Stromal cell of bone marrow (primary cell): ENCODE results near the gene PRKD3.

Source experiments
- DNase-seq: peaks from one replicate; pipeline ENCODE4 v3.0.0-alpha.2; 2012; ENCODE audit warnings: low read depth

The PRKD3 gene

DNA sequence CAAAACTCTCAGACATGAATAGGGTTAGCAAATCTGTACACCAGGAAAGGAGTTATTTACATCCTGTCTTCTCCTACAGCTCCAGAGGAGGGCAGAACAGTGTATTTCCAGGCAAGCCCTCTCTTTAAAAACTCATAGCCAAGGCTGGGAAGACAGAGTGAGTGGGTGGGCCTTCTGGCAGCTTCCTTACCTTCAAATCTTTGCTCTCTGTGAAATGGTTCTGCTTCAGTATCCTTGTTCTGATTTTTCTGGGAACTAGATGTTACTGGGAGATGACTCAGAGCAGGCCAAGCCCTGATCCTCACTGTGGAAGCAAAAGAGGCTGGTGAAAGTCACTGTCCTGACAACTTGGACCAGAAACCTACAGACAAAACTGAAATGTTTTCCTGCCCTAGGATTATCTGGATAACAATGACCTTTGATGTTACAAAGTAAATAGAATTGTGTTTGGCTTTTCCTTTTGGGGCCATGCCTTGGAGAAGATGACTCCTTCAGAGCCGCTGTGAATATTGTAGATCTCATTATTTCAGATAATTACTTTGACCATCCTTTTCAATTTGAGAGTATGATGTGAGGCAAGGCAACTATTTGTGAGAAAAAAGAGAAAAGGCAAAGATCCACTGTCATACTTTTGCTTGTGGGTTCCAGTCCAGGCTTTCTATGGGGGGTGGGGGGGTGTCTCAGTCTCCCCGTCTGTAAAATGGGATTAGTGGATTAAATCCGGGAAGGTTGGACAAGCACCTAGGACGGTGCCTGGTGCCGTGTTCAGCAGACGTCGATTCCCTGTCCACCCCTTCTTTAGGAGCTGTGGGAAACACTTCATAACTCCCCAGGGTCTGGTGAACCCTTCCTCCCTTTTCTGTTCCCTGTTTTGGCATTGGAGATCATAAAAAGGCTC lies 19.2 kb upstream of the PRKD3 start:
- DNase-seq, result no peak

DNA sequence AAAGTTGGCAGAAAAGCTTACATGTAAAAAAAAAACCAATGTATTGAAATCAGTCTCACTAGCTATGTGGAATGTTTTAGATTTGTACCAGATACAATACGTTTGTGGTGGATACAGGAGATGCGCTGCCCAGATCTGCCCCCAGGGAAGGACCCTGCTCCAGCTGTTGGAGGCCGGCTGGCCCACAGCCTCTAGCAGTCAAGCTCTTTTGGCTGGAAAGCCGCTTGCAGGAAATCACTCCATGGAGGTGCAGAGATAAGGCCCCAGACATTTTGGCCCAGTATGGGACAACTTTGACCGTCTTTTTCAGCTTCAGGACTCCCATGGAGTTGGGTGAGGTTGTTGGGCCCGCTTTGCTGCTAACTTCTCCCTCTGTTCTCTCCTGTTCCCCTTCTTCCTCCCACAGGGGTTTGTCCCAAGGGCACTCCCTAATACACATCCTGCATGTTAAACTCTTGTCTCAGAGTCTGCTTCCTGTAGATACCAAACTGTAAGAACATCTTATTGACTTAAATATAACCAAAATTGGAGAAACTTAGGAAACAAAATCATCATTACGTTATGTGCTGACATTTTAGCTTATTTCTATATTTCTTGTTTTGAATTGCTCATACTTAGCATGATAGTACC lies 18.1 kb upstream of the PRKD3 start:
- no peak for DNase-seq

DNA sequence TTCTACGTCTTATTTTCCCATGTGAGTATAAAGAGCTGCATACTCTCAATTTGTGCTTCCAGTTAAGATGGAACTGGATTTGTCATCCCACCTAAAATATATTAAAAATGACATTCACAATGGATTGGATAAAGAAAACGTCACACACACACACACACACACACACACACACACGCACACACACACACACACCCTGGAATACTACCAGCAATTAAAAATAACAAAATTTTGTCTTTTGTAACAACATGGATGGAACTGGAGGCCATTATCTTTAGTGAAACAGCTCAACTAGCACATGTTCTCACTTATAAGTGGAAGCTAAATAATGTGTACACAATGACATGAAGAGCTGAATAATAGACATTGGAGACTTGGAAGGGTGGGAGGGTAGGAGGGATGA lies 16.0 kb upstream of the PRKD3 start:
- no peak for DNase-seq

DNA sequence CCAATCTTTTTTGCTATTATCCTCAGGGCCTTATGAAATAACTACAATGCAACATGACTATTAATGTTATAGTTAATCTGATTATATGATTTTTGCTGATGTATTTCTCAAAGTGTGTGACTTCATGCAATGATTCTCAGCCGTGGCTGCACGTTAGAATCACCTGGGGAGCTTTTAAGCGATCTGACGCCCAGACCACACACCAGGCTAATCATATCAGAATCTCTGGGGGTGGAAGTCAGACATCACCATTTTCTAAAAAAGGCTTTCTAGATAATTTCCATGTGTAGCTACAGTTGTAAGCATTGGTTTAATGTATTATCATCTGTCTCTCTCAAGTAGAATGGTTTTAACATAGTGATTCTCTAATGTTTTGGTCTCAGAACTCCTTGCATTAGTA lies 14.3 kb upstream of the PRKD3 start:
- DNase-seq, result no peak

DNA sequence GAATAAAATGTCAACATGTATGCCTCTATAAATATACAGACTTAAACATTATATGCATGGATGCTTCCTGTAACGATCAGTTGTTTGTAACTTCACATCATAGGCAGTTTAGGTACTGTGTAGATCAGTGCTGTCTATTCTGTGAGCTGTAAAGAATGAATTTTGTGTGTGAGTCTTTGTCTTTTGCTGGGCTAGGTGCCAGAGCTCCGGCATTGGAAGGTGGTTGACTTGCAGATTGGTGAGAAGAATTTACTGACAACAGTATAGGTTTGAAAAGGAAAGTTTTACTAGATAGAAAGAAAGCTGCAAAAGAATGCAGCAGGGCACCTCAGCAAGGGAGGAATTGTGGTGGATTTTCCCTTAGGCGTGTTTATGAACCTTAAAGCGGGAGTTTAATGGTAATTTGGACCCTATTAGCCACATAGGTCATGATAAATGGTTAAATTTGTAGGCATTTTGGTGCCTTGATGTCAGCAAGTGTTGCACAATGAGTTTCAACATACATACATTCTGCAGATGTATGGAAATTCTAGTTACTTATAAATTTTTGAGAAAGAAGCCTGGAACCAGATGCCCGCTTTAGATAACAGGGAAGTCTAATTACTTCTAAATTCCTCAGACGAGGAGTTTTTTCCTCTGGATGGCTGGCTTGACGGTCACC lies 13.1 kb upstream of the PRKD3 start:
- no peak for DNase-seq

DNA sequence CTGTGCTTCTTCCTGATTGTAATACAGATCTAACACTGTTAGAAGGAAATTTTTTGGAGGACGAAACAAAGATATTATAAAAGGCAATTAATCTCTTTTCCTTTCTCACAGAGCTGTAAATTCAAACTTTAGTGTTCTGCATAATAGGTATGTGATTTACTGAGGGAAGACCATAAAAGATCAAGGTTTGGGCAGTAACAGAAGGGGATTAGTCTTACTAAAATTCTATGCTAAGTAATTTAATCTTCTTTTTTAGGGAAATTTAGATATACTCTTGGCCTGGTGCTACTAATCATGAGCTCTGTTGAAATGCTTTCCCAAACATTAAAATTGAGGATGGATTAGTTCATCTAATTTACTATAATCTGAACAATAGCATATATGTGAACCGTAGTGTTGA lies 11.0 kb upstream of the PRKD3 start:
- DNase-seq, result no peak

DNA sequence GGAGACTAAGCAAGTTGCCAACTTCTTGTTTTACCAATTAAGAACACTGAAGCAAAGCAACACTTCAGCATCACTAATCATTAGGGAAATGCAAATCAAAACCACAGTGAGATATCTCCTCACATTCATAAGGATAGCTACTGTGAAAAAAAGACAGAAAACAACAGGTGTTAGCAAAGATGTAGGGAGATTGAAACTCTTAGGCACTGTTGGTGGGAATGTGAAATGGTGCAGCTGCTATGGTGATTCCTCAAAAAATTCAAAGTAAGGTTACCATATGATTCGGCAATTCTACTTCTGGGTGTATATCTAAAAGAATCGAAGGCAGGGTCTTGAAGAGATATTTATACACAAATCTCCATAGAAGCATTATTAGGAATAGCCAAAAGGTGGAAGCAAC lies 8.6 kb upstream of the PRKD3 start:
- no peak for DNase-seq

DNA sequence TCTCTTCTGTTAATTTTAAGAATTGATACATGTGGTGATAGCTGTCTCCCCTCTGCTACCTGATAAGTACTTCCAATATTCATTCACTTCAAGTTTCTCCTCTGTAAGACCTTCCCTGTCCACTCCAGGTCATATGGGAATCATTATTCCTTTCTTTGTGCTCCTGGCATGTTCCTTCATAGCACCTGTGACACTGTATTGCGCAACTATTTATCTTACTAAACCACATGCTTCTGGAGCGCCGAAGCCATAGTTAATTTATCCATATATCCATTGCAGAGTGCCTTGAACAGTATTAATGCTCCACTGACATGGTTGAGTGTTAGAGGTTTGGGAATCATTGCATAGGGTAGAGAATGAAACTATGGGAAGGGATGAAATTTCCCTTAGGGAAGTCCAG lies 7.9 kb upstream of the PRKD3 start:
- no peak for DNase-seq

DNA sequence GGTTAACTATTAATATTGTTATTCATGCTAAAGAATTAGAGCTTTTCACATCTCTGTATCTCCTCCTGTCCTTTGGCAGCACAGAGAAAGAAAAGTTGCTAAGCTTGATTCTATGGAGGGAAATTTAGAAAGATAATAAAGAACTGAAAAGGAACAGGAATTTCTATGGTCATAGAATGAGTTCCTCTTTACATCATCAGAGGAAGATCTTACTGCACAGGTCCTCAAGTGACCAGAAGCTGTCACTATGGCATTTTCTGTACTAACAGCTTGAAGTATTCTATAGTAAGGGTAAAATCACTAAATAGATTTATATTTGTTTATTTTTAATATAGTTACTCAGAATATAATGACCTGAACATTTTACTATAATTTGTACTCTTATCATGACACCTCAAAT lies 6.0 kb upstream of the PRKD3 start:
- DNase-seq, result no peak

DNA sequence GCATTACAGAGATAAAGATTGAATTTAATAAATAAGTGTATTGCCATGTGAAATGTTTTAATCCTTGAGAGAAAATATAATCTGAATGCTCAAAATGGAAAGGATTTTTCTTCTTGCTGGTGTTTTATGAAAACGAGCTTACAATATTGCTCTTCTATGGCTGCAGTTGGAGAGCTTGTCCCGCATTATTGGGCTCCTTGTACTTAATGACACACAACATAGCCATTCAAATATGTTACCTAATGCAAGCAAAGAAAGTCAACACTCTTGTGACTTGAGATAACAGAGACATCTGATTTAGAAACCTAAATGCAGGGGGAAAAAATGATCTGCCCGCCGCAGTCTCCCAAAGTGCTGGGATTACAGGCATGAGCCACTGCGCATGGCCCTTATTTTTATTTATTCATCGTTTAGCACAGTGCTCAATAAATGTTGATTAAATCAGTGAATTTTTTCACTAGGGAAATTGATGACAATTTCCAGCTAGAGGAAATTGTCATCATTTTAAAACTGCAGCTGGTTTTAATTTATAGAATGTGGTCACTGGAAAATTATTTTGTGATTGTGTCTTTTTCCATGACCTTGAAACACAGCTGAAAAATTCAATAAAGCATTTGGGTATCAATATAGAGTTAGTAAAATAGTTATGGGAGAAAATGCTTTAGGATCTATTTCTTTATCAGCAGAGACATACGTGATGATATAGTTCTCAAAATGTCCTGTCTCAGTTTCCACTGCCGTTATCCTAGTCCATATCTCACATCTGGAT lies 2.4 kb upstream of the PRKD3 start:
- DNase-seq, result no peak

DNA sequence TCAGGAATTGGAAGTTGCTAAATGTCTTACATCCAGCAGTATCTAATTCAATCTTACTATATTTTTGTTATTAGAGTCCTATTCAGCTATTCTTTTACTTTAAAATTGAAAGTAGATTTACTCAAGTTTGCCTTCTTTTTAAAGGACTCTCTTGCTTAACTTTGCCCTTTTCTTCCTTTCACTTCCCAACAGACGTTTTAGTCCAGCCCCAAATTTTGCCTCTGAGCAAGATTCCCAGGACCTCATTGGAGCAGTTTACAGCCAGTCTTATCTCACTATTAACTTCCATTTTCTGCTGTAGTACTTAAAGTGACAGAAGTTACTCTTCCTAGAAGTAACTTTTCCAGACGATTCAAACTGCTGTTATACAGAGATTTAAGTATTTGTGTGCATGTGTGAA lies 1.7 kb upstream of the PRKD3 start:
- DNase-seq, result peak; percentile 88

DNA sequence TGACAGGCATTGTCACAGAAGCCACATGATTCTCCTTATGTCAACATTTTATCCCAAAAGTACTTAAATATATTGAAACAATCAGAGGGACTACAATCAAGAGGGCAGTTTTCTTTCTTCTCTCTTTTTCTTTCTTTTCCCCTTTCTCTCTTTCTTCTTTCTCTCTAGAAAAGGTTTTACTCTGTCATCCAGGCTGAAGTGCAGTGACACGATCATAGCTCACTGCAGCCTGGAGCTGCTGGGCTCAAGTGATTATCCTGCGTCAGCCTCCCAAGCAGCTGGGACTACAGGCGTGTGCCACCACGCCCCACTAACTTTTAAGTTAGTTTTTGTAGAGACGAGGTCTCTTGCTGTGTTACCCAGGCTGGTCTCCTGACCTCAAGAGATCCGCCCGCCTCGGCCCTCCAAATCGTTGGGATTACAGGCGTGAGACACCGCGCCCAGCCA lies 1.0 kb upstream of the PRKD3 start:
- DNase-seq, result no peak

DNA sequence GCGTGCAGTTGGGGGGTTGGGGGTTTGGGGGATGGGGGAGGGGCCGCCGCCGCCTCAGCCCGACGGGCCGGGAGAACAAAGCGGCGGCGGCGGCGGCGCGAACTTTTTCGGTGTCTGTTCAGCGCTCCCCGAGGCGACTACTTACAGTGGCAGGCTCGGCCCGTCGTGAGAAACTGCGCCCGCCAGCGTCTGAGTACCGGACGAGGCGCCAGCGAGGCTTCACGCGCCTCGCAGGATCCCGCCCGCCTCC lies 172 bp downstream of the PRKD3 start:
- DNase-seq, result peak; percentile 66

DNA sequence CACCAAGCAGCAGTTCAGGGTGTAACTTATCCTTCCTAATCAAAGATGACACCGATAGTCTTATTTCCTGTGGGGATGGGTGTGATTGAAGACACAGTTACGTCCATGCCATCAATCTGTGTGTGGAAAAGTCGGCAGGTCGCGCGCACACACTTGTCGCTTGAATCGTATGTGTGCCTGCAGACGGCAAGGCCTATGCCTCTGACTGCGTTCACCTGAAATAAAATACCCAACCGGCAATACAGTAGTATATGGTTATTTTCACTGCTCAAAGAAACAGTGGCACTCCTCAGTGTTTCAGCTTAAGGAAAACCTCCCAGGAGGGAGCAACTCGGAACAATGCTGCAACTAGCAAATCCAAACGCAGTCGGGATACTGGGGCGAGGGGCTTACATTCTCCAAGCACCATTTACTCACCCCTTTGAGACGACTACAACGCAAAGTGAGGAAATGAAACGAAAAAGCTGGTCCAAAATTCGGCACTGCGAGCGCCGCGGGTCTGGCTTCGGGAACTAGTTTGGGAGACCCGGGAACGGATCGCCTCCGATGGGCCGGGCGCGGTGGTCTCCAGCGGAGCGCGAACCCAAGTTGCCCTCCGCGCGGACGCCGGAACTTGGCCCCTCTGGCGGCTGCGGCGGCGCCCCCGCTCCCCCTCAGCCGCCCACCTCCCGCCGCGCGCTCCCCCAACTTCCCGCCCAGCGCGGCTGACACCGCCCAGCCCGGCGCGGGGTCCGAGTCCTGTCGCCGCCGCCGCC lies 675 bp downstream of the PRKD3 start:
- no peak for DNase-seq

DNA sequence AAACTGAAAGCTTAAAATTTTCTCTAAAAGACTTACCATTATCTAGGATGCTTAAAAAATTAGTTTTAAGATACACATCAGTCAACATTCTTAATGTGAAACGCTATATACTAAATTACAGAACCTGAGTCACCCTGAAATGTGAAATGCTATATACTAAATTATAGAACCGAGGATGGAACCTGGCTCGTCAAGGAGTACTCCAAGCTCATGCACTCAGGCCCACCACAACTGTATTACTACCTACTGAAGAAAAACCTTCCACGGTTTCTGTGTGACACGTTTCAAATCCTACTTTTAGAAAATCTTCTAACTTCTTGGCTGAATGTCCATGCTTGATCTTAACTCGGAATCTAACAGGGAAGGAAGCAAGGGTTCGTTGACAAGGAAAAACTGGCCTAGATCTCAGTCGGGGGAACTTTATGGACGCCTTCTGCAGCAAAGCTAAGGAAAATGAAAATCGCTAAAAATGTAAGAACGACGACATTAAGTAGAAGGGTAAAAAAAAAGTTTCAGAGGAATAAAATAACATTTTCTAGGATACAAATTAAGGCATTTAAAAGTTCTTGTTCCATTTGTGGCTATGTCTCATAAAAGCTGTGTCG lies 1.4 kb downstream of the PRKD3 start:
- DNase-seq, result no peak

DNA sequence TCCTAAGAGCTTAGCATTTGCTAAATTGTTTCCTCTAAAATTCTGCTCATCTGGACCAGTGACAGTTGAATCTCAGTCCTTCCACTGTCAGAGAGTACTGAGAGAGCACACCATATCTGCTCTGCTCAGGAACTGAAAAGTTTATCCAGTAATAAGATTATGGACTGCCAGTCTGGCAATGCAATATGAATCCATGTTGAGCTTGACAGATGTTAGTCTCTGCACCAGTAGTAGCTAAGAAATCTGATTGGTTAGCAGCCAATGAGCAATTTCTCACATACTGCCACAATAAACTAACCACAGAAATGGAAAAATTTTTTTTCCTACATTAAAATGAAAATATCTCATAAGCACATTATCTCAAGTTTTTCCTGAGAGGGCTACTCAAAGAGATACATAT lies 2.3 kb downstream of the PRKD3 start:
- DNase-seq, result peak; percentile 33

DNA sequence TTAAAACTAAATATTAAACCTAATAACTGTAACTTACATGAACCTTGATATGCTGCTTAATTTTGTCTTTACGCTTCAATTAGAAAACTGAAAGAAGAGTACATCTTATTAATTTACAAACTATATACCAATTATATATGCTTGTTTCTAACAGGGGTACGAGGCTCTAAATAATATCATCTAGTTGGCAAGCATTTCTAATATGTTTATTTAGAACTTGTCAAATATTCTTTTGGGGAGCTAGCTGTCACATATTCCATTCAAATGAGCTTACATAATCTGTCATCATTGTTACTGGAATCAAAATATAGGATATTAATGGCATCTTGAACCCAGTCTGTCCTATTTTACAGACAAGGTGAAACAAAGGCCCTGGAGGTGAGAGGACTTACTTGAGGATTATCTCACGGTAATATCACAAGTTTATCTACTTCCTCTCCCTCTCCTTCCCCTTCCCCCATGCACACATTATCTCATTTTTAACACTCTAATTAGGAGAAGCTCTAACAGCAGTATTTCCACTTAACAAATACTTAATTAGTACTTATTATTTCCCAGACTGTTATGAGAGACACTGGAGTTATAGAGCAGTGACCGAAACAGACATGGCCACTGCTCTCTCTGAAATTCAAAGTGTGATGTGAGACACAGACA lies 3.5 kb downstream of the PRKD3 start:
- no peak for DNase-seq

DNA sequence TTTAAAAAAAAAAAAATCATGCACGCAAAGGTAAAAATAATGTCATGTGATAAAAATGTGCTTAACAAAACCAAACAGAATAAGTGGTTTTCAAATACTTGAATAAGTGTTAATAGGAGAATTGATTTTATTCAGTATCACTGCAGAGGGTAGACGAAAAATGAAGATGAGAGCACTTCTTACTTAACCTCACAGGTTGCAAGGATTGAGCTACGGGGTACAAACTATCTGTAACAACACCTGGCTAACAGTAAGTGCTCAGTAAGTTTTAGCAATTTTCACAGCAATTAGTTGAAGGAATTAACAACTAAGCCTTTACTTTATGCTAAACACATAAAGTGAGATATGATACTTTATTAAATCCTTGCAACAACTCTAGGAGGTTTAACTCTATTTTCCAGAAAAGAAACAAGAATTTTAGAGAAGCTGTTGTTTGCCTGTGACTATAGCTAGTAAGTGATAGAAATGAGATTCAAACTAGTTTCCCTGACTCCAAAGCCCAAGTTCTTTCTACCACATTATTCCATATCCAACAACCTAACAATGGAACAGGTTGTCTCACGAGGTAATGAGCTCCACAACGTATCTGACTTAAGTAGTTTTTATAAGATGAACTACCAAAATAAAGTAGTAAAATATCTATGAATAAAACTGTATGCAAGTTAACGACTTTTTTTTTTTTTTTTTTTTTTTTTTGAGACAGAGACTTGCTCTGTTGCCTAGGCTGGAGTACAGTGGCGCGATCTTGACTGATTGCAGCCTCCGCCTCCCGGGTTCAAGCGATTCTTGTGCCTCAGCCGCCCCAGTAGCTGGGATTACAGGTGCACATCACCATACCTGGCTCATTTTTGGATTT lies 4.7 kb downstream of the PRKD3 start:
- DNase-seq, result no peak

DNA sequence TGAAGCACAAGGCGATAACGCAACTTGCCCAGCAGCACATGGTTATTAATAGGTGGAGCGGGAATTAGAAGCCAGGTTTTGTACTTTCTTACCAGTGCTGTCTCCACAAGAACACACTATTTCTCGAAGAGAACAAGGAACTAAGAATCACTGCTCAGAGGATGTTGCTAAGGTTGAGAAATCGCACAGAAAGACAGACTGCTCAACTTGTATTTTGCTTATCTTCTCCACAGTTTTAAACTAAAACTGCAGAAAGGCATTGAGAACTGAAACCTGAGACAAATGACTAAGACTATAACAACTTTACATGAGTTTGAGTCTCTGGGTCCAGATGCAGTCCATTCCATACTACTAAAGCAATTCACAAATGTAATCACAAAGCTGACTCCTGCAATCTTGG lies 6.2 kb downstream of the PRKD3 start:
- peak; percentile 26 for DNase-seq

DNA sequence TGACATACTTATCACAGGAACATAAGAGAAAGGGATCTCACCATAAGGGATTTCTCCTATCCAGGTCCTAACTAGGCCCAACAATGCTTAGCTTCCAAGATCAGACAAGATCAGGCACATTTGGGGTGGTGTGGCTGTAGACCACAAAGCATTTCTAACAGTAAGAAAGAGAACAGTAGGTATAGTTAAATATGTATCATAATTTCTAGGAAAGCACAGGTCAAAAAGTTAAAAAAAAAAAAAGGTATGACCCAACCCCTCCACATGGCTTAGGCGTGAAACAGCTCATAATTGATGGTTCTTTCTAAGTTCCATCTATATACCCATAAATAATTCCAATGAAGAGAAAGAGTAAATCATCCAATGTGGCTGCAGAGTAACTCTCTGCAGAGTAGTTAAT lies 6.9 kb downstream of the PRKD3 start:
- no peak for DNase-seq
